ENCODE data around the gene MRPS18B.
A peak's percentile ranks its signal among the peaks of the same experiment; 100 is the strongest.
"Not testable (repeated sequence)": the region's sequence is repeated elsewhere in the genome, so short reads cannot be mapped to it uniquely, and the experiment has no call there.

The MRPS18B gene

GRCh38 chr6:30592287-30592686 lies 25.4 kb upstream of the MRPS18B start:
- H3K9me3 Mint-ChIP-seq, result no peaks in the 10 kb centered on the region
- peaks cover 66% of the 10 kb centered on the region for H3K36me3 Mint-ChIP-seq (ENCODE audit: insufficient read depth)
- DNase-seq (no peak), ATAC-seq (replicated peaks) (no peak)
- H3K4me3 Mint-ChIP-seq, result no peak overlapping the region
- H3K27ac Mint-ChIP-seq, result peak overlapping the region in 1 of 2 donors; percentile 22
- no peaks in the 10 kb centered on the region for H3K27me3 Mint-ChIP-seq
- peaks cover 9% of the 10 kb centered on the region in 2 donors for H3K4me1 Mint-ChIP-seq (ENCODE audit: low read depth in 2 of 2)

- not testable (repeated sequence) for H3K27me3 Mint-ChIP-seq, H3K9me3 Mint-ChIP-seq, H3K4me3 Mint-ChIP-seq
- Mint-ChIP-seq H3K4me1 (ENCODE audit: low read depth in 2 of 2) (peaks cover 14 to 20% of the 10 kb centered on the region in 2 donors), H3K27ac (peak overlapping the region; percentile 44 to 76), H3K36me3 (ENCODE audit: insufficient read depth) (peaks cover 50% of the 10 kb centered on the region)
- peak; percentile 83 for ATAC-seq (replicated peaks)
- DNase-seq, result peak; percentile 76 to 88 (median 83)
These were observed 20.1 kb upstream of the MRPS18B start for GRCh38 chr6:30597315-30598144.

- Mint-ChIP-seq H3K27me3 (no peaks in the 10 kb centered on the region), H3K36me3 (ENCODE audit: insufficient read depth) (peaks cover 59% of the 10 kb centered on the region), H3K4me1 (ENCODE audit: low read depth in 2 of 2) (peaks cover 17 to 30% of the 10 kb centered on the region in 2 donors), H3K4me3 (no peak overlapping the region), H3K9me3 (no peaks in the 10 kb centered on the region), H3K27ac (peak overlapping the region; percentile 49 to 63)
- ATAC-seq (replicated peaks), result no peak
- no peak for DNase-seq
These were observed 18.6 kb upstream of the MRPS18B start for GRCh38 chr6:30598912-30599624.

- no peak overlapping the region for H3K4me3 Mint-ChIP-seq
- no peaks in the 10 kb centered on the region for H3K27me3 Mint-ChIP-seq
- peaks cover 61% of the 10 kb centered on the region for H3K36me3 Mint-ChIP-seq (ENCODE audit: insufficient read depth)
- no peak for ATAC-seq (replicated peaks)
- DNase-seq, result no peak
- peak overlapping the region; percentile 49 to 91 for H3K27ac Mint-ChIP-seq
- no peaks in the 10 kb centered on the region for H3K9me3 Mint-ChIP-seq
- peaks cover 17 to 34% of the 10 kb centered on the region in 2 donors for H3K4me1 Mint-ChIP-seq (ENCODE audit: low read depth in 2 of 2)
These were observed 17.9 kb upstream of the MRPS18B start for GRCh38 chr6:30599625-30600324.

GRCh38 chr6:30600451-30600961 lies 17.1 kb upstream of the MRPS18B start:
- Mint-ChIP-seq H3K27me3 (no peaks in the 10 kb centered on the region), H3K36me3 (ENCODE audit: insufficient read depth) (peaks cover 66% of the 10 kb centered on the region), H3K4me1 (ENCODE audit: low read depth in 2 of 2) (peaks cover 17 to 34% of the 10 kb centered on the region in 2 donors), H3K9me3 (no peaks in the 10 kb centered on the region), H3K27ac (peak overlapping the region; percentile 49 to 91), H3K4me3 (peak overlapping the region in 1 of 2 donors; percentile 17)
- no peak for ATAC-seq (replicated peaks)
- DNase-seq, result no peak

- peak; percentile 74 for ATAC-seq (replicated peaks)
- peaks cover 75% of the 10 kb centered on the region for H3K36me3 Mint-ChIP-seq (ENCODE audit: insufficient read depth)
- H3K4me3 Mint-ChIP-seq, result peak overlapping the region; percentile 6 to 29
- peaks cover 20 to 34% of the 10 kb centered on the region in 2 donors for H3K4me1 Mint-ChIP-seq (ENCODE audit: low read depth in 2 of 2)
- DNase-seq, result peak; percentile 26 to 35 (median 27)
- H3K27me3 Mint-ChIP-seq, result no peaks in the 10 kb centered on the region
- peak overlapping the region; percentile 84 to 91 for H3K27ac Mint-ChIP-seq
- H3K9me3 Mint-ChIP-seq, result no peaks in the 10 kb centered on the region
These were observed 16.2 kb upstream of the MRPS18B start for GRCh38 chr6:30601436-30601814.

- Mint-ChIP-seq H3K9me3 (no peaks in the 10 kb centered on the region), H3K4me1 (ENCODE audit: low read depth in 2 of 2) (peaks cover 19 to 34% of the 10 kb centered on the region in 2 donors), H3K27me3 (no peaks in the 10 kb centered on the region), H3K4me3 (peak overlapping the region in 1 of 2 donors; percentile 29), H3K27ac (peak overlapping the region; percentile 84 to 91), H3K36me3 (ENCODE audit: insufficient read depth) (peaks cover 81% of the 10 kb centered on the region)
- ATAC-seq (replicated peaks) (no peak), DNase-seq (no peak)
These were observed 15.6 kb upstream of the MRPS18B start for GRCh38 chr6:30601815-30602641.

GRCh38 chr6:30603961-30604360 lies 13.7 kb upstream of the MRPS18B start:
- DNase-seq (no peak), ATAC-seq (replicated peaks) (no peak)
- no peaks in the 10 kb centered on the region for H3K9me3 Mint-ChIP-seq
- H3K4me3 Mint-ChIP-seq, result no peak overlapping the region
- H3K27me3 Mint-ChIP-seq, result no peaks in the 10 kb centered on the region
- H3K4me1 Mint-ChIP-seq (ENCODE audit: low read depth in 2 of 2), result peaks cover 21 to 35% of the 10 kb centered on the region in 2 donors
- H3K27ac Mint-ChIP-seq, result peak overlapping the region in 1 of 2 donors; percentile 70
- peaks cover 93% of the 10 kb centered on the region for H3K36me3 Mint-ChIP-seq (ENCODE audit: insufficient read depth)

GRCh38 chr6:30610065-30610464 lies 7.6 kb upstream of the MRPS18B start:
- ATAC-seq (replicated peaks) (no peak), DNase-seq (no peak)
- peaks cover 68% of the 10 kb centered on the region for H3K36me3 Mint-ChIP-seq (ENCODE audit: insufficient read depth)
- no peaks in the 10 kb centered on the region for H3K27me3 Mint-ChIP-seq
- H3K9me3 Mint-ChIP-seq, result no peaks in the 10 kb centered on the region
- peaks cover 47 to 55% of the 10 kb centered on the region in 2 donors for H3K4me1 Mint-ChIP-seq (ENCODE audit: low read depth in 2 of 2)
- peak overlapping the region; percentile 87 to 92 for H3K27ac Mint-ChIP-seq
- H3K4me3 Mint-ChIP-seq, result no peak overlapping the region

- ATAC-seq (replicated peaks), result no peak
- H3K27me3 Mint-ChIP-seq, result no peaks in the 10 kb centered on the region
- H3K4me1 Mint-ChIP-seq (ENCODE audit: low read depth in 2 of 2), result peaks cover 50 to 55% of the 10 kb centered on the region in 2 donors
- no peaks in the 10 kb centered on the region for H3K9me3 Mint-ChIP-seq
- H3K4me3 Mint-ChIP-seq, result no peak overlapping the region
- peaks cover 68% of the 10 kb centered on the region for H3K36me3 Mint-ChIP-seq (ENCODE audit: insufficient read depth)
- H3K27ac Mint-ChIP-seq, result peak overlapping the region; percentile 87 to 92
- DNase-seq, result no peak
These were observed 6.3 kb upstream of the MRPS18B start for GRCh38 chr6:30611150-30611855.

GRCh38 chr6:30611856-30612194 lies 5.8 kb upstream of the MRPS18B start:
- ATAC-seq (replicated peaks) (no peak), DNase-seq (no peak)
- Mint-ChIP-seq H3K36me3 (ENCODE audit: insufficient read depth) (peaks cover 68% of the 10 kb centered on the region), H3K4me1 (ENCODE audit: low read depth in 2 of 2) (peaks cover 49 to 55% of the 10 kb centered on the region in 2 donors), H3K27ac (peak overlapping the region; percentile 87 to 92), H3K9me3 (no peaks in the 10 kb centered on the region), H3K27me3 (no peaks in the 10 kb centered on the region), H3K4me3 (no peak overlapping the region)

- DNase-seq (no peak), ATAC-seq (replicated peaks) (no peak)
- Mint-ChIP-seq H3K4me1 (ENCODE audit: low read depth in 2 of 2) (peaks cover 51 to 58% of the 10 kb centered on the region in 2 donors), H3K9me3 (no peaks in the 10 kb centered on the region), H3K4me3 (no peak overlapping the region), H3K27ac (peak overlapping the region; percentile 87 to 92), H3K27me3 (no peaks in the 10 kb centered on the region), H3K36me3 (ENCODE audit: insufficient read depth) (peaks cover 68% of the 10 kb centered on the region)
These were observed 5.4 kb upstream of the MRPS18B start for GRCh38 chr6:30612213-30612612.

All from effector memory CD8-positive, alpha-beta T cell (primary cell).